OCI-LY3 (cell line): Measurements from ENCODE around the gene CFAP161.

Experiments
- H2AFZ ChIP-seq: fragments of 200-600, 300-600 bp; shearing (Covaris generic); 2 replicates; pipeline ENCODE4 v1.6.0; 2014; ENCODE audit warnings: antibody characterized with exemption, low read depth, low read length
- H3K27ac ChIP-seq: fragments of 200-600, 300-600 bp; sonication (generic); 2 replicates; pipeline ENCODE4 v1.5.1; 2014; ENCODE audit warnings: mild to moderate bottlenecking, low read length, moderate library complexity, mixed read lengths
- H3K27me3 ChIP-seq: fragments of 200-600, 300-600 bp; sonication (generic); 2 replicates; pipeline ENCODE4 v1.6.1; 2014; ENCODE audit warnings: low read depth, low read length, mixed read lengths
- H3K36me3 ChIP-seq: fragments of 200-600, 300-600 bp; sonication (generic); replicated peaks from 2 replicates; pipeline ENCODE3; 2014; ENCODE audit warnings: low read depth, low read length, mixed read lengths
- H3K4me1 ChIP-seq: fragments of 300-600, 200-600 bp; sonication (generic); 2 replicates; pipeline ENCODE4 v1.6.1; 2014; ENCODE audit warnings: low read length, mixed read lengths
- H3K4me2 ChIP-seq: fragments of 200-600, 300-600 bp; sonication (generic); 2 replicates; pipeline ENCODE4 v1.6.1; 2014; ENCODE audit warnings: low read length, mixed read lengths
- H3K4me3 ChIP-seq: fragments of 300-600, 200-600 bp; sonication (generic); 2 replicates; pipeline ENCODE4 v1.5.1; 2014; ENCODE audit warnings: antibody characterized with exemption, mild to moderate bottlenecking, low read length, moderate library complexity
- H3K79me2 ChIP-seq: fragments of 300-600, 200-600 bp; shearing (Covaris generic); 2 replicates; pipeline ENCODE4 v1.6.1; 2014; ENCODE audit warnings: mild to moderate bottlenecking, low read length, mixed read lengths
- H3K9ac ChIP-seq: fragments of 300-600, 200-600 bp; shearing (Covaris generic); 2 replicates; pipeline ENCODE4 v1.6.0; 2014; ENCODE audit warnings: mild to moderate bottlenecking, low read length, moderate library complexity
- H3K9me3 ChIP-seq: fragments of 200-600, 300-600 bp; shearing (Covaris generic); 2 replicates; pipeline ENCODE4 v1.6.1; 2014; ENCODE audit warnings: low read length, mixed read lengths; ENCODE audit not compliant: insufficient read depth
- H4K20me1 ChIP-seq: fragments of 200-600, 300-600 bp; sonication (generic); 2 replicates; pipeline ENCODE4 v1.6.1; 2016; ENCODE audit warnings: low read length, mixed read lengths; ENCODE audit not compliant: insufficient read depth
- EZH2phosphoT487 ChIP-seq: fragments of 200-600 bp; shearing (Covaris generic); IDR thresholded peaks from 2 replicates; pipeline ENCODE4 v1.6.1; 2018; ENCODE audit warnings: antibody characterized with exemption, mixed run types, low read depth
- TF ChIP-seq, protein P1 (sequence below): fragments of 200-600, 300-600 bp; sonication (generic); IDR thresholded peaks from 2 replicates; pipeline ENCODE4 v1.5.1; 2014; ENCODE audit warnings: antibody characterized with exemption, low read length, low read depth

Gene CFAP161

GRCh38 chr15:81152799-81153198 lies 18.7 kb downstream of the CFAP161 start:
- Histone ChIP-seq H3K4me1 (peaks cover 31% of the 10 kb centered on the region), H3K27ac (no peak overlapping the region), H3K79me2 (no peaks in the 10 kb centered on the region), H3K27me3 (peaks cover 5% of the 10 kb centered on the region; the same call in 1 of the 2 replicates), H3K9ac (no peak overlapping the region), H3K4me2 (no peak overlapping the region), H4K20me1 (no peaks in the 10 kb centered on the region), H3K4me3 (no peak overlapping the region), H2AFZ (no peak overlapping the region), H3K36me3 (no peaks in the 10 kb centered on the region), H3K9me3 (0 out of 2 replicates have a peak, but pooled peaks cover 3% of the 10 kb centered on the region)
- TF ChIP-seq, protein P1, sequence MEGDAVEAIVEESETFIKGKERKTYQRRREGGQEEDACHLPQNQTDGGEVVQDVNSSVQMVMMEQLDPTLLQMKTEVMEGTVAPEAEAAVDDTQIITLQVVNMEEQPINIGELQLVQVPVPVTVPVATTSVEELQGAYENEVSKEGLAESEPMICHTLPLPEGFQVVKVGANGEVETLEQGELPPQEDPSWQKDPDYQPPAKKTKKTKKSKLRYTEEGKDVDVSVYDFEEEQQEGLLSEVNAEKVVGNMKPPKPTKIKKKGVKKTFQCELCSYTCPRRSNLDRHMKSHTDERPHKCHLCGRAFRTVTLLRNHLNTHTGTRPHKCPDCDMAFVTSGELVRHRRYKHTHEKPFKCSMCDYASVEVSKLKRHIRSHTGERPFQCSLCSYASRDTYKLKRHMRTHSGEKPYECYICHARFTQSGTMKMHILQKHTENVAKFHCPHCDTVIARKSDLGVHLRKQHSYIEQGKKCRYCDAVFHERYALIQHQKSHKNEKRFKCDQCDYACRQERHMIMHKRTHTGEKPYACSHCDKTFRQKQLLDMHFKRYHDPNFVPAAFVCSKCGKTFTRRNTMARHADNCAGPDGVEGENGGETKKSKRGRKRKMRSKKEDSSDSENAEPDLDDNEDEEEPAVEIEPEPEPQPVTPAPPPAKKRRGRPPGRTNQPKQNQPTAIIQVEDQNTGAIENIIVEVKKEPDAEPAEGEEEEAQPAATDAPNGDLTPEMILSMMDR = no peak
- no peak for TF ChIP-seq EZH2phosphoT487

- TF ChIP-seq EZH2phosphoT487 = no peak
- TF ChIP-seq, protein P1 = peak; percentile 86
- H3K36me3 ChIP-seq = no peaks in the 10 kb centered on the region
- no peak overlapping the region for H3K27ac ChIP-seq
- H3K4me3 ChIP-seq = no peak overlapping the region
- H3K4me2 ChIP-seq = peak overlapping the region; percentile 56
- peak overlapping the region; percentile 69 for H2AFZ ChIP-seq
- no peak overlapping the region for H3K9ac ChIP-seq
- H4K20me1 ChIP-seq = no peaks in the 10 kb centered on the region
- no peaks in the 10 kb centered on the region for H3K79me2 ChIP-seq
- H3K4me1 ChIP-seq = peaks cover 31% of the 10 kb centered on the region
- peaks cover 5% of the 10 kb centered on the region; the same call in 1 of the 2 replicates for H3K27me3 ChIP-seq
- 0 out of 2 replicates have a peak, but pooled peaks cover 3% of the 10 kb centered on the region for H3K9me3 ChIP-seq
These were observed 21.5 kb downstream of the CFAP161 start for GRCh38 chr15:81155375-81156218.

DNA sequence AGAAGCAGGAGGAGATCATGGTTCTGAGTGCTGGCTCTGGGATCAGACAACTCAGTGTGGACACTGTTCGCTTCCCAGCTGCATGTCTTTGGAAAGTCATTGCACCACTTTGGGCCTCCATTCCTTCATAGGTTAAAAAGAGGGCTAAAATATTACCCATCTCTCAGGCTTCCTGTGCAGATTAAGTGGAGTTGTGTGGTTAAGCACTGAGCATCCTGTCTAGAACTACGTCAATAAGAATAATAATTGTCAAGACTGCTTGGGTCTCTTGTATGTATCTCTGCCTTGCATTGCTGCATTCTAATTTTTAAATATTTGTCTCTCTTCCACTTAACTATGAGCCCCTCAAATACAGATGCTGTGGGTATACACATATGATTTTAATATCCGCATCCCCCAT lies 22.3 kb downstream of the CFAP161 start:
- H3K9ac ChIP-seq = no peak overlapping the region
- H3K27ac ChIP-seq = no peak overlapping the region
- 0 out of 2 replicates have a peak overlapping the region, but pooled peaks have one; percentile 56 for H2AFZ ChIP-seq
- H4K20me1 ChIP-seq = no peaks in the 10 kb centered on the region
- TF ChIP-seq EZH2phosphoT487 = no peak
- TF ChIP-seq, protein P1 = no peak
- H3K4me1 ChIP-seq = peaks cover 28% of the 10 kb centered on the region
- no peaks in the 10 kb centered on the region for H3K36me3 ChIP-seq
- H3K79me2 ChIP-seq = no peaks in the 10 kb centered on the region
- 0 out of 2 replicates have a peak overlapping the region, but pooled peaks have one; percentile 56 for H3K4me2 ChIP-seq
- H3K27me3 ChIP-seq = peaks cover 5% of the 10 kb centered on the region; the same call in 1 of the 2 replicates
- H3K9me3 ChIP-seq = no peaks in the 10 kb centered on the region
- no peak overlapping the region for H3K4me3 ChIP-seq

- no peaks in the 10 kb centered on the region for H3K36me3 ChIP-seq
- no peak overlapping the region for H3K27ac ChIP-seq
- H3K4me2 ChIP-seq = no peak overlapping the region
- H3K9me3 ChIP-seq = no peaks in the 10 kb centered on the region
- TF ChIP-seq, protein P1 = no peak
- no peak for TF ChIP-seq EZH2phosphoT487
- H4K20me1 ChIP-seq = no peaks in the 10 kb centered on the region
- H3K4me1 ChIP-seq = peaks cover 28% of the 10 kb centered on the region
- H3K4me3 ChIP-seq = no peak overlapping the region
- H2AFZ ChIP-seq = no peak overlapping the region
- peaks cover 5% of the 10 kb centered on the region; the same call in 1 of the 2 replicates for H3K27me3 ChIP-seq
- H3K79me2 ChIP-seq = no peaks in the 10 kb centered on the region
- H3K9ac ChIP-seq = no peak overlapping the region
These were observed 23.3 kb downstream of the CFAP161 start for GRCh38 chr15:81157195-81157938.
